ENCODE measurements around the gene APOBR. TPM values are rescaled to one million over a fixed set of nuclear protein-coding genes. Genes with fewer than 3 reads are reported as not detected.
"Not testable (repeated sequence)": the region's sequence is repeated elsewhere in the genome, so short reads cannot be mapped to it uniquely, and the experiment has no call there.

The APOBR gene
- total RNA-seq, 1 donor from 2014 or later, result 2.5 TPM

DNA sequence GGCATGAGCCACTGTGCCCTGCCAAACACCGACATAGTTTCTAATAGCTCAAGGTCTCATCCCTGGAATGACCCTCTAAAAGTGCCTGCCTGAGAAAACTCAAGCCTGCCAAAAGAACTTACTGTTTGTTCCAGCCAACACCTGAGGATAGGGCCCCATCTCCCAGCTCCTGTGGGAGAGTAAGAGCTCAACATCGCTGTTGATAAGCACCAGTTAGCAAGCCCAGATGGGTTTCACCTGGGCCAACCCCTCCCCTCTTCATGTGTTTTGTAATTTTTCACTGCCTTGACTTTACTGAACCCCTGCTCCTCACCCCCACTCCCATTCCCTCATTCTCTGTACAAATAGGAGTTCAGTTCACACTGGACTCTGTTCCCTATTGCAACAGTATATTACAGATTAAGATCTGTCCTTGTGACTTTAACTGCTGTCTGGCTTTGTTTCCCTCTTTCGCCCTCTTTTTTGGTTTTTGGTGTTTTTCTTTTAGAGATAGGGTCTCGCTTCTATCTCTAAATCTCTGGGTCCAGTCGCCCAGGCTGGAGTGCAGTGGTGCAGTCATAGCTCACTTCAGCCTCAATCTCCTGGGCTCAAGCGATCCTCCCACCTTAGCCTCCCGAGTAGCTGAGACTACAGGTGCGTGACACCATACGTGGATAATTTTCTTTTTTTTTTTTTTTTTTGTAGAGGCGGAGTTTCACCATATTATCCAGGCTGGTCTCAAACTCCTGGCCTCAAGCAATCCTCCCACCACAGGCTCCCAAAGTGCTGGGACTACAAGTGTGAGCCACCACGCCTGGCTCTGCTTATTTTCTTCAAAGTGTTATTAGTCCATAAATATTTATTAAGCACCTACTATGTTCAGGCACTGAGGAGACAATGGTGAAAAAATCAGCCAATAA lies 32.0 kb downstream of the APOBR start:
- no peaks in the 10 kb centered on the region for H3K4me1 ChIP-seq
- H3K27me3 ChIP-seq, result no peaks in the 10 kb centered on the region
- intact Hi-C loops (cut with DNase I), result no loop called here
- H3K36me3 ChIP-seq, result no peaks in the 10 kb centered on the region
- no peak overlapping the region for H3K4me3 ChIP-seq
- no peak for TF ChIP-seq POLR2AphosphoS5 (IDR thresholded peaks at IDR 0.05; ENCODE audit: insufficient read depth in 1 of 2, low read depth in 1 of 2)
- TF ChIP-seq, protein P1, sequence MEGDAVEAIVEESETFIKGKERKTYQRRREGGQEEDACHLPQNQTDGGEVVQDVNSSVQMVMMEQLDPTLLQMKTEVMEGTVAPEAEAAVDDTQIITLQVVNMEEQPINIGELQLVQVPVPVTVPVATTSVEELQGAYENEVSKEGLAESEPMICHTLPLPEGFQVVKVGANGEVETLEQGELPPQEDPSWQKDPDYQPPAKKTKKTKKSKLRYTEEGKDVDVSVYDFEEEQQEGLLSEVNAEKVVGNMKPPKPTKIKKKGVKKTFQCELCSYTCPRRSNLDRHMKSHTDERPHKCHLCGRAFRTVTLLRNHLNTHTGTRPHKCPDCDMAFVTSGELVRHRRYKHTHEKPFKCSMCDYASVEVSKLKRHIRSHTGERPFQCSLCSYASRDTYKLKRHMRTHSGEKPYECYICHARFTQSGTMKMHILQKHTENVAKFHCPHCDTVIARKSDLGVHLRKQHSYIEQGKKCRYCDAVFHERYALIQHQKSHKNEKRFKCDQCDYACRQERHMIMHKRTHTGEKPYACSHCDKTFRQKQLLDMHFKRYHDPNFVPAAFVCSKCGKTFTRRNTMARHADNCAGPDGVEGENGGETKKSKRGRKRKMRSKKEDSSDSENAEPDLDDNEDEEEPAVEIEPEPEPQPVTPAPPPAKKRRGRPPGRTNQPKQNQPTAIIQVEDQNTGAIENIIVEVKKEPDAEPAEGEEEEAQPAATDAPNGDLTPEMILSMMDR (IDR thresholded peaks at IDR 0.05), result no peak
- no peak overlapping the region for H3K27ac ChIP-seq
- H3K9me3 ChIP-seq, result no peaks in the 10 kb centered on the region
- no peak for DNase-seq (ENCODE audit: extremely low spot score in 2 of 2)

DNA sequence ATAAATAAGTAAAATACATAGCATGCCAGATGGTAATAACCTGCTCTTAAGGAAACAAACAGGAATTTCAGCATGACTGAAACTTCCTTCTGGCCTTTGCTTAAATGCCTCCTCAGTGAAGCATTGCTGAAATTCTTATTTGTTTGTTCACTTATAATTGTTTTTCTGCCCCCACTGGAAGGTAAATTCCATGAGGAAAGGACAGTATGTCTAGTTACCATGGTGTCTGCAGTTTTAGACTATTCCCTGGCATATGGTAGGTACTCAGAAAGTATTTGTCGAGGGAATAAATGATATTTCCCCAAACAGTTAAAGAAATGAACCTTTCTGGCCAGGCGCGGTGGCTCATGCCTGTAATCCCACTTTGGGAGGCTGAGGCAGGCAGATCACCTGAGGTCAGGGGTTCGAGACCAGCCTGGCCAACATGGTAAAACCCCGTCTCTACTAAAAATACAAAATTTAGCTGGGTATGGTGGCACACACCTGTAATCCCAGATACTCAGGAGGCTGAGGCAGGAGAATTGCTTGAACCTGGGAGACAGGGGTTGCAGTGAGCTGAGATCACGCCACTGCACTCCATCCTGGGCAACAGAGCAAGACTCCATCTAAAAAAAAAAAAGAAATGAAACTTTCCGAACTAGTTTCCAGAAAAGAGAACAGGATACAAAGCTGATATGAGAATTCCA lies 32.8 kb downstream of the APOBR start:
- H3K36me3 ChIP-seq; H3K4me3 ChIP-seq; H3K4me1 ChIP-seq; DNase-seq (ENCODE audit: extremely low spot score in 2 of 2); H3K9me3 ChIP-seq; H3K27ac ChIP-seq; intact Hi-C loops (cut with DNase I); H3K27me3 ChIP-seq: not testable (repeated sequence)

DNA sequence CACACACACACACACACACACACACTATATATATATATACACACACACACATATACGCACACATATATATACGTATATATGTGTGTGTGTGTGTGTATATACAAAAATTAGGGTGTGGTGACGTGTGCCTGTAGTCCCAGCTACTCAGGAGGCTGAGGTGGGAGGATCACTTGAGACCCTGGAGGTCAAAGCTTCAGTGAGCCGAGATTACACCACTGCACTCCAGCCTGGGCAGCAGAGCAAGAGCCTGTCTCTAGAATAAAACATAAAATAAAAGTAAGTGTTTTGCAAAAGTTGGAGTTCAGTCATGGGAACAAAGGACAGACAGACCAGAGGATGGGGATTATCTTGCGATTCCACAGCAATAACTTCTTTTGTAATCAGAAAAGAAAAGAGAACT lies 33.5 kb downstream of the APOBR start:
- H3K27ac ChIP-seq, result no peak overlapping the region
- no peaks in the 10 kb centered on the region for H3K27me3 ChIP-seq
- H3K36me3 ChIP-seq, result no peaks in the 10 kb centered on the region
- intact Hi-C loops (cut with DNase I), result no loop called here
- no peaks in the 10 kb centered on the region for H3K9me3 ChIP-seq
- TF ChIP-seq POLR2A (IDR thresholded peaks at IDR 0.05) (no peak), POLR2AphosphoS5 (IDR thresholded peaks at IDR 0.05; ENCODE audit: insufficient read depth in 1 of 2, low read depth in 1 of 2) (no peak)
- no peak for DNase-seq (ENCODE audit: extremely low spot score in 2 of 2)
- H3K4me3 ChIP-seq, result no peak overlapping the region
- H3K4me1 ChIP-seq, result no peaks in the 10 kb centered on the region

DNA sequence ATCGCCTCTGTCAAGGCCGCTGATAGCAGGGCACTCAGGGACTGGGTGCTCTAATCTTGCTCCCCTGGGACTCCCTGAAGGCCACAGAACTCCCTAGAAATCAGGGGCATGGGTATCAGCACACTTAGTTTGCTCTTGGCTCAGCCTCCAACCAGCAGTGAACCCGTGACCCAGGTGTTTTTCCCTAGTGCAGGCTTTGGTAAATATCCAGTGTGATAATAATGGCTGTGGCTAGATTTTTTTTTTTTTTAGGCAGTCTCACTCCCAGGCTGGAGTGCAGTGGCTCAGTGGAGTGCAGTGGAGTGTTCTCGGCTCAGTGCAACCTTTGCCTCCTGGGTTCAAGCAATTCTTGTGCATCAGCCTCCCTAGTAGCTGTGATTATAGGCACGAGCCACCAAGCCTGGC lies 34.0 kb downstream of the APOBR start:
- TF ChIP-seq, protein P1 (IDR thresholded peaks at IDR 0.05), result no peak
- no peak for TF ChIP-seq POLR2A (IDR thresholded peaks at IDR 0.05)
- no peak for TF ChIP-seq POLR2AphosphoS5 (IDR thresholded peaks at IDR 0.05; ENCODE audit: insufficient read depth in 1 of 2, low read depth in 1 of 2)
- intact Hi-C loops (cut with DNase I), result no loop called here
- Histone ChIP-seq H3K9me3 (no peaks in the 10 kb centered on the region), H3K36me3 (no peaks in the 10 kb centered on the region), H3K4me1 (no peaks in the 10 kb centered on the region), H3K4me3 (no peak overlapping the region), H3K27me3 (no peaks in the 10 kb centered on the region), H3K27ac (no peak overlapping the region)
- no peak for DNase-seq (ENCODE audit: extremely low spot score in 2 of 2)

- intact Hi-C loops (cut with DNase I), result no loop called here
- H3K27ac ChIP-seq, result no peak overlapping the region
- H3K4me3 ChIP-seq, result no peak overlapping the region
- no peaks in the 10 kb centered on the region for H3K9me3 ChIP-seq
- H3K4me1 ChIP-seq, result no peaks in the 10 kb centered on the region
- TF ChIP-seq POLR2AphosphoS5 (IDR thresholded peaks at IDR 0.05; ENCODE audit: insufficient read depth in 1 of 2, low read depth in 1 of 2) (no peak), POLR2A (IDR thresholded peaks at IDR 0.05) (no peak)
- TF ChIP-seq, protein P1 (IDR thresholded peaks at IDR 0.05), result no peak
- DNase-seq (ENCODE audit: extremely low spot score in 2 of 2), result no peak
- H3K36me3 ChIP-seq, result no peaks in the 10 kb centered on the region
- no peaks in the 10 kb centered on the region for H3K27me3 ChIP-seq
Measured at GRCh38 chr16:28529124-28529523, 34.7 kb downstream of the APOBR start.

Measured in vagina (tissue), 2 donors.